Measurements from ENCODE around the gene LRRC23. TPM values are rescaled to one million over a fixed set of nuclear protein-coding genes. Genes with fewer than 3 reads are reported as not detected.

LRRC23 gene
- total RNA-seq, 1 donor from 2014 or later: 7.7 TPM

- no peak overlapping the region for H3K4me3 Mint-ChIP-seq
- H3K27me3 Mint-ChIP-seq: no peaks in the 10 kb centered on the region
- DNase-seq (no peak), ATAC-seq (ENCODE audit: low read depth) (peak; percentile 29)
- CTCF ChIA-PET: interaction anchor here (0.8 to 3.2 kb wide), 13 partner anchors 13 to 199 kb away, joined by 3 to 20 read pairs (median 5); partner anchors contain the start of genes C12orf57, COPS7A and RNU7-1
- POLR2A ChIA-PET: interaction anchor here (0.9 to 7.3 kb wide), 9 partner anchors 13 to 170 kb away, joined by 3 to 89 read pairs (median 7); partner anchors contain the start of genes C12orf57, LRRC23, MLF2 and RNU7-1
- H3K9me3 Mint-ChIP-seq: no peaks in the 10 kb centered on the region
- TF ChIP-seq CTCF (IDR thresholded peaks at IDR 0.05): no peak
- H3K4me1 Mint-ChIP-seq: peaks cover 51% of the 10 kb centered on the region
- H3K36me3 Mint-ChIP-seq (ENCODE audit: low read depth): peaks cover 8% of the 10 kb centered on the region
- intact Hi-C loops (cut with micrococcal nuclease): loop anchor here (10.0 kb wide), 1 partner anchor 712 kb away; no protein-coding TSS in a partner anchor
- H3K27ac Mint-ChIP-seq: peak overlapping the region; percentile 78
Measured at GRCh38 chr12:6923003-6923732, 18.5 kb downstream of the LRRC23 start.

- POLR2A ChIA-PET: interaction anchor here (0.9 to 7.3 kb wide), 5 partner anchors 10 to 55 kb away, joined by 3 to 89 read pairs (median 5); partner anchors contain the start of genes C12orf57, ENO2 and RNU7-1
- Mint-ChIP-seq H3K27me3 (no peaks in the 10 kb centered on the region), H3K4me1 (peaks cover 55% of the 10 kb centered on the region), H3K4me3 (peak overlapping the region; percentile 77), H3K9me3 (no peaks in the 10 kb centered on the region), H3K27ac (peak overlapping the region; percentile 25), H3K36me3 (ENCODE audit: low read depth) (peaks cover 8% of the 10 kb centered on the region)
- CTCF ChIA-PET: interaction anchor here (0.8 to 3.2 kb wide), 14 partner anchors 13 to 189 kb away, joined by 3 to 20 read pairs (median 6); partner anchors contain the start of genes C12orf57, RNU7-1 and SPSB2
- ATAC-seq (ENCODE audit: low read depth) (no peak), DNase-seq (no peak)
- TF ChIP-seq CTCF (IDR thresholded peaks at IDR 0.05): no peak
- intact Hi-C loops (cut with micrococcal nuclease): loop anchor here (1.0 to 10.0 kb wide), 10 partner anchors 10 to 711 kb away; partner anchors contain the start of genes C1R, C1RL, EMG1 and ENO2
Measured at GRCh38 chr12:6923851-6924250, 19.2 kb downstream of the LRRC23 start.

GRCh38 chr12:6925239-6925539 lies 20.6 kb downstream of the LRRC23 start:
- Mint-ChIP-seq H3K4me1 (peaks cover 62% of the 10 kb centered on the region), H3K9me3 (no peaks in the 10 kb centered on the region), H3K4me3 (peak overlapping the region; percentile 52), H3K27me3 (no peaks in the 10 kb centered on the region), H3K36me3 (ENCODE audit: low read depth) (no peaks in the 10 kb centered on the region), H3K27ac (no peak overlapping the region)
- intact Hi-C loops (cut with micrococcal nuclease): loop anchor here (10.0 kb wide), 1 partner anchor 710 kb away; no protein-coding TSS in a partner anchor
- POLR2A ChIA-PET: interaction anchor here (0.9 to 7.3 kb wide), 10 partner anchors 11 to 183 kb away, joined by 3 to 89 read pairs (median 3); partner anchors contain the start of genes C12orf57, PTPN6 and RNU7-1
- ATAC-seq (ENCODE audit: low read depth) (no peak), DNase-seq (no peak)
- TF ChIP-seq CTCF (IDR thresholded peaks at IDR 0.05): no peak
- CTCF ChIA-PET: interaction anchor here (0.7 to 3.4 kb wide), 12 partner anchors 9 to 188 kb away, joined by 3 to 23 read pairs (median 7); partner anchors contain the start of genes C12orf57, ENO2 and RNU7-1

- POLR2A ChIA-PET: interaction anchor here (0.9 to 7.3 kb wide), 12 partner anchors 10 to 182 kb away, joined by 3 to 89 read pairs (median 4); partner anchors contain the start of genes C12orf57, PTPN6, RNU7-1 and SPSB2
- Mint-ChIP-seq H3K27me3 (no peaks in the 10 kb centered on the region), H3K4me3 (peak overlapping the region; percentile 11), H3K9me3 (no peaks in the 10 kb centered on the region), H3K36me3 (ENCODE audit: low read depth) (no peaks in the 10 kb centered on the region), H3K27ac (no peak overlapping the region), H3K4me1 (peaks cover 64% of the 10 kb centered on the region)
- intact Hi-C loops (cut with micrococcal nuclease): loop anchor here (10.0 kb wide), 1 partner anchor 709 kb away; no protein-coding TSS in a partner anchor
- CTCF ChIA-PET: interaction anchor here (0.7 to 3.4 kb wide), 12 partner anchors 9 to 187 kb away, joined by 3 to 23 read pairs (median 7); partner anchors contain the start of genes C12orf57, RNU7-1 and SPSB2
- no peak for DNase-seq
- ATAC-seq (ENCODE audit: low read depth): no peak
- TF ChIP-seq CTCF (IDR thresholded peaks at IDR 0.05): no peak
Measured at GRCh38 chr12:6925540-6926279, 21.1 kb downstream of the LRRC23 start.
